A673 (cell line): ENCODE data around the gene XBP1. TPM values are rescaled to one million over a fixed set of nuclear protein-coding genes. Genes with fewer than 3 reads are reported as not detected.
A peak's percentile ranks its signal among the peaks of the same experiment; 100 is the strongest.
"Not testable (repeated sequence)": the region's sequence is repeated elsewhere in the genome, so short reads cannot be mapped to it uniquely, and the experiment has no call there.

Source experiments
- BruUV-seq: library from RNA; stranded (reverse); fragments of 400-500 nt; replicated peaks from 2 replicates; lab custom pipeline; 2021; lab: Mats Ljungman, UMichigan
- CTCF ChIA-PET: fragments of 300-600 bp; sonication (Branson Sonifier 250); formaldehyde crosslinking; loops from one replicate; lab custom pipeline; 2022; ENCODE audit warnings: antibody characterized with exemption; lab: Charles Lee
- POLR2A ChIA-PET: fragments of 300-600 bp; sonication (Branson Sonifier 250); formaldehyde crosslinking; loops from one replicate; lab custom pipeline; 2022; ENCODE audit warnings: antibody characterized with exemption; ENCODE audit not compliant: low non-redundant PET; lab: Charles Lee
- DNase-seq: peaks from one replicate; pipeline ENCODE4 v3.0.0-alpha.2; 2015; ENCODE audit warnings: low spot score
- H3K27ac ChIP-seq: fragments of 200-600 bp; sonication (generic); 2 replicates; pipeline ENCODE4 v1.5.1; 2016; ENCODE audit warnings: mixed run types, low read depth, mild to moderate bottlenecking, mixed read lengths, antibody characterized with exemption, low read length; ENCODE audit not compliant: poor library complexity, severe bottlenecking
- H3K27me3 ChIP-seq: fragments of 200-600 bp; sonication (generic); replicated peaks from 2 replicates; pipeline ENCODE4 v1.6.1; 2017; ENCODE audit warnings: mixed run types, low read depth, mild to moderate bottlenecking, mixed read lengths, antibody characterized with exemption, low read length; ENCODE audit not compliant: insufficient read depth, poor library complexity
- H3K36me3 ChIP-seq: fragments of 200-600 bp; sonication (generic); 2 replicates; pipeline ENCODE4 v1.6.1; 2016; ENCODE audit warnings: mixed run types, mild to moderate bottlenecking, mixed read lengths, antibody characterized with exemption, low read length; ENCODE audit not compliant: insufficient read depth, poor library complexity, severe bottlenecking
- H3K4me1 ChIP-seq: fragments of 200-600 bp; sonication (generic); 2 replicates; pipeline ENCODE4 v1.6.1; 2017; ENCODE audit warnings: mixed run types, mild to moderate bottlenecking, mixed read lengths, antibody characterized with exemption, low read length; ENCODE audit not compliant: insufficient read depth, poor library complexity, severe bottlenecking
- H3K4me3 ChIP-seq: fragments of 200-600 bp; sonication (generic); 2 replicates; pipeline ENCODE4 v1.5.1; 2016; ENCODE audit warnings: low read depth, mixed run types, mild to moderate bottlenecking, mixed read lengths, low read length; ENCODE audit not compliant: poor library complexity, severe bottlenecking
- H3K9me3 ChIP-seq: fragments of 200-600 bp; sonication (generic); 2 replicates; pipeline ENCODE4 v1.6.1; 2016; ENCODE audit warnings: mixed run types, low read depth, mild to moderate bottlenecking, mixed read lengths, antibody characterized with exemption, low read length; ENCODE audit not compliant: poor library complexity, severe bottlenecking
- EZH2 ChIP-seq: fragments of 200-600 bp; sonication (generic); IDR thresholded peaks from 2 replicates; pipeline ENCODE4 v1.6.1; 2017; ENCODE audit warnings: borderline replicate concordance, low read depth, mild to moderate bottlenecking, mixed read lengths, antibody characterized with exemption, low read length; ENCODE audit not compliant: poor library complexity, severe bottlenecking
- intact Hi-C: fragments of 100-400 bp; cut with micrococcal nuclease; formaldehyde crosslinking; loops from one replicate; pipeline ENCODE4 v1.10.0; 2022; ENCODE audit not compliant: unreplicated experiment
- total RNA-seq: library from RNA; stranded (reverse); gene quantifications from 2 replicates; pipeline ENCODE4 v1.2.3, GENCODE V29; 2021
- TF ChIP-seq, protein P1 (sequence below): fragments of 300-800, 200-600 bp; sonication (generic); conservative IDR thresholded peaks from 2 replicates; pipeline ENCODE4 v1.5.1; 2017; ENCODE audit warnings: low read depth, mild to moderate bottlenecking, antibody characterized with exemption, low read length, moderate library complexity, mixed read lengths

Gene XBP1
- total RNA-seq, 1 experiment from 2014 or later = 66.3 TPM

- no peaks in the 10 kb centered on the region for H3K27me3 ChIP-seq
- no peak overlapping the region for H3K27ac ChIP-seq
- no peaks in the 10 kb centered on the region for H3K36me3 ChIP-seq
- no TSS peak for BruUV-seq
- ChIA-PET CTCF (interaction anchor here (0.6 to 3.5 kb wide), 4 partner anchors 211 to 889 kb away, joined by 3 to 16 read pairs (median 3); no protein-coding TSS in a partner anchor), POLR2A (no interaction called here)
- TF ChIP-seq EZH2 = no peak
- TF ChIP-seq, protein P1, sequence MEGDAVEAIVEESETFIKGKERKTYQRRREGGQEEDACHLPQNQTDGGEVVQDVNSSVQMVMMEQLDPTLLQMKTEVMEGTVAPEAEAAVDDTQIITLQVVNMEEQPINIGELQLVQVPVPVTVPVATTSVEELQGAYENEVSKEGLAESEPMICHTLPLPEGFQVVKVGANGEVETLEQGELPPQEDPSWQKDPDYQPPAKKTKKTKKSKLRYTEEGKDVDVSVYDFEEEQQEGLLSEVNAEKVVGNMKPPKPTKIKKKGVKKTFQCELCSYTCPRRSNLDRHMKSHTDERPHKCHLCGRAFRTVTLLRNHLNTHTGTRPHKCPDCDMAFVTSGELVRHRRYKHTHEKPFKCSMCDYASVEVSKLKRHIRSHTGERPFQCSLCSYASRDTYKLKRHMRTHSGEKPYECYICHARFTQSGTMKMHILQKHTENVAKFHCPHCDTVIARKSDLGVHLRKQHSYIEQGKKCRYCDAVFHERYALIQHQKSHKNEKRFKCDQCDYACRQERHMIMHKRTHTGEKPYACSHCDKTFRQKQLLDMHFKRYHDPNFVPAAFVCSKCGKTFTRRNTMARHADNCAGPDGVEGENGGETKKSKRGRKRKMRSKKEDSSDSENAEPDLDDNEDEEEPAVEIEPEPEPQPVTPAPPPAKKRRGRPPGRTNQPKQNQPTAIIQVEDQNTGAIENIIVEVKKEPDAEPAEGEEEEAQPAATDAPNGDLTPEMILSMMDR = peak; percentile 98
- H3K4me1 ChIP-seq = no peaks in the 10 kb centered on the region
- peak; percentile 80 for DNase-seq
- H3K4me3 ChIP-seq = no peak overlapping the region
- H3K9me3 ChIP-seq = no peaks in the 10 kb centered on the region
- intact Hi-C loops = loop anchor here (1.0 to 10.0 kb wide), 2 partner anchors 229 to 805 kb away; no protein-coding TSS in a partner anchor
These were observed 29.2 kb upstream of the XBP1 start for GRCh38 chr22:28829358-28830181.

DNA sequence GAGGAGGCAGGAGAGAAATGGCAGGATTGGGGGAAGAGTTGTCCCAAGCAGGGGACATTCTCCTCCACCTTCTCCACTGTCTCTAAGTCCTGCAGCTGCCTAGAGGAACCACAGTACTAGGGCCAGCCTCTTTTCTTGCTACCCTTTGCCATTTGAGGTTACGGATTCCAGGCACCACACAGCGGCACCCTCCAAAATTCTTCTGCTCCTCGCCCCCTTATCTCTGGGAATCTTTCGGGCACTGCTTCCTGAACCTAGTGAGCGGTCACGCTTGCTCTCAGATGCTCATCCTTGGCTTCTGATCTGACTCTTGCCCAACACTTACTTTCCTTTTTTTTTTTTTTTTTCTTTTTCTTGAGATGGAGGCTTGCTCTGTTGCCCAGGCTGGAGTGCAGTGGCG is 26.6 kb upstream of the XBP1 start:
- no TSS peak for BruUV-seq
- DNase-seq = no peak
- no peaks in the 10 kb centered on the region for H3K4me1 ChIP-seq
- intact Hi-C loops = loop anchor here (10.0 kb wide), 1 partner anchor 802 kb away; no protein-coding TSS in a partner anchor
- TF ChIP-seq, protein P1 = no peak
- no peak for TF ChIP-seq EZH2
- H3K36me3 ChIP-seq = no peaks in the 10 kb centered on the region
- H3K4me3 ChIP-seq = no peak overlapping the region
- H3K9me3 ChIP-seq = no peaks in the 10 kb centered on the region
- ChIA-PET CTCF (no interaction called here), POLR2A (no interaction called here)
- no peak overlapping the region for H3K27ac ChIP-seq
- no peaks in the 10 kb centered on the region for H3K27me3 ChIP-seq

- CTCF ChIA-PET = not testable (repeated sequence)
- intact Hi-C loops = loop anchor here (10.0 kb wide), 1 partner anchor 802 kb away; no protein-coding TSS in a partner anchor
These were observed 26.1 kb upstream of the XBP1 start for GRCh38 chr22:28826430-28826829.

GRCh38 chr22:28824455-28824854 is 24.1 kb upstream of the XBP1 start:
- H3K4me3 ChIP-seq, H3K4me1 ChIP-seq, CTCF ChIA-PET, H3K9me3 ChIP-seq, POLR2A ChIA-PET, DNase-seq, H3K36me3 ChIP-seq, BruUV-seq, H3K27ac ChIP-seq, H3K27me3 ChIP-seq: not testable (repeated sequence)
- intact Hi-C loops = loop anchor here (10.0 kb wide), 1 partner anchor 800 kb away; no protein-coding TSS in a partner anchor

More at GRCh38 chr22:28826430-28826829, 26.1 kb upstream of the XBP1 start:
- H3K27me3 ChIP-seq, POLR2A ChIA-PET, H3K27ac ChIP-seq, H3K4me1 ChIP-seq, H3K9me3 ChIP-seq, H3K4me3 ChIP-seq, BruUV-seq, DNase-seq, H3K36me3 ChIP-seq: not testable (repeated sequence)
